GM15510 (cell line): ENCODE data around the gene GPR32.

Source experiments
- POLR2A ChIP-seq: IDR thresholded peaks from 3 replicates; pipeline ENCODE4 v1.6.1; 2011; ENCODE audit warnings: borderline replicate concordance; ENCODE audit not compliant: insufficient read length; ENCODE audit errors: extremely low read depth

The GPR32 gene

GRCh38 chr19:50777830-50778303 lies 7.6 kb downstream of the GPR32 start:
- TF ChIP-seq POLR2A = no peak

- TF ChIP-seq POLR2A = no peak
These were observed 8.7 kb downstream of the GPR32 start for GRCh38 chr19:50778906-50779430.

GRCh38 chr19:50779504-50780457 lies 9.5 kb downstream of the GPR32 start:
- no peak for TF ChIP-seq POLR2A

- TF ChIP-seq POLR2A = no peak
These were observed 10.6 kb downstream of the GPR32 start for GRCh38 chr19:50780753-50781435.

GRCh38 chr19:50784710-50785109 lies 14.4 kb downstream of the GPR32 start:
- TF ChIP-seq POLR2A = no peak

- no peak for TF ChIP-seq POLR2A
These were observed 15.1 kb downstream of the GPR32 start for GRCh38 chr19:50785329-50785728.

- TF ChIP-seq POLR2A = no peak
These were observed 20.1 kb downstream of the GPR32 start, which contains the start of gene ACP4 for GRCh38 chr19:50790396-50790795. Gene ACP4, plus strand, starts transcription at chr19:50790415. Its CDS starts 0 bp downstream, at chr19:50790415.

- TF ChIP-seq POLR2A = no peak
These were observed 20.7 kb downstream of the GPR32 start for GRCh38 chr19:50790922-50791467.

- no peak for TF ChIP-seq POLR2A
These were observed 21.5 kb downstream of the GPR32 start for GRCh38 chr19:50791594-50792271.

- no peak for TF ChIP-seq POLR2A
These were observed 22.3 kb downstream of the GPR32 start for GRCh38 chr19:50792272-50793250.

- TF ChIP-seq POLR2A = no peak
These were observed 23.3 kb downstream of the GPR32 start for GRCh38 chr19:50793558-50794065.

- TF ChIP-seq POLR2A = no peak
These were observed 24.0 kb downstream of the GPR32 start for GRCh38 chr19:50794074-50794875.
